Mucosa of descending colon (tissue), 3 donors: ENCODE measurements around the gene SFRP4. TPM values are rescaled to one million over a fixed set of nuclear protein-coding genes. Genes with fewer than 3 reads are reported as not detected.
"Not testable (repeated sequence)": the region's sequence is repeated elsewhere in the genome, so short reads cannot be mapped to it uniquely, and the experiment has no call there.

ENCODE experiments used
- ATAC-seq: fragments of 200-7000 bp; cut with Tn5 transposase; one replicate; pipeline ENCODE4 v1.9.1; 2020; ENCODE audit warnings: mild to moderate bottlenecking, moderate library complexity
- DNase-seq, 3 donors: peaks; one replicate each; pipeline ENCODE4 v3.0.0-alpha.2; 2020
- H3K36me3 ChIP-seq: fragments of 200-600 bp; one replicate; pipeline ENCODE4 v1.8.0; 2021; ENCODE audit warnings: low read depth, mild to moderate bottlenecking
- H3K4me1 ChIP-seq: fragments of 200-600 bp; one replicate; pipeline ENCODE4 v1.8.0; 2021; ENCODE audit warnings: low read depth, mild to moderate bottlenecking
- H3K4me3 ChIP-seq: fragments of 200-600 bp; one replicate; pipeline ENCODE4 v1.8.0; 2021; ENCODE audit warnings: mild to moderate bottlenecking
- H3K9me3 ChIP-seq: fragments of 200-600 bp; one replicate; pipeline ENCODE4 v1.8.0; 2021; ENCODE audit warnings: mild to moderate bottlenecking
- intact Hi-C, 2 donors: fragments of 100-400 bp; cut with DNase I in 1 of 2; cut with micrococcal nuclease in 1 of 2; formaldehyde crosslinking; loops; one replicate each; pipeline versions ENCODE4 v1.11.0 to v1.11.1; 2022; cut with DNase I, micrococcal nuclease
- total RNA-seq, 3 donors: library from RNA; stranded (reverse); fragmentation: NEBNext Ultra II Directional in 2 of 3; extraction: Animal tissue kit (Norgen Biotek cat#: 25700) in 2 of 3; gene quantifications; one replicate each; pipeline versions ENCODE4 v1.2.1 to v1.2.4, GENCODE V29; 2021 to 2023
- TF ChIP-seq, protein P1 (sequence below): fragments of 200-600 bp; IDR thresholded peaks from one replicate; pipeline ENCODE4 v1.8.0; 2022; ENCODE audit warnings: antibody characterized with exemption, mild to moderate bottlenecking
- donor health status: DM: no; HTN: no; CAD: no; lungs with moderate emphysema.
- donor health status: DM: no; HTN: no; CAD: no.
- donor health status: DM: no; HTN: yes; CAD: no.

The SFRP4 gene
- total RNA-seq, 3 donors from 2014 or later = 0.19 to 1.5 (median 0.29) TPM

DNA sequence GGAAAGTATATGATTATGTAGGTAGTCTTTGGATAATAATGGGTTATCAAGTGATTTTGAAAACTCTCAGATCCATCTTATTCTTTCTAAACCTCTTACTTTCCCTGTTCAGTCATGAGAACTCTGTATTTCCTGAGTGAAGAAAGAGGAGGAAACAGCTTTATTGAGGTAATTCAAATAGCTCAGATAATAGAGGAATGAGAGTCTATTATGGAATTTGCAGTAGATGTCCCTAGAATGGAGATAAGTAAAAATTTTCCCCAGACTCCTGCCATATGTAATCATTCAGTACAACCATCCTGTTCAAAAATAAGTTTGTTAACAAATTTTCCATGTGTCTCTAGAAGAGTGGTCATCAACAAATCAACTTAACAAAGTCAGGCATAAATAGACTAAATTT lies 40.2 kb upstream of the SFRP4 start:
- intact Hi-C loops = no loop called here
- Histone ChIP-seq H3K9me3 (no peaks in the 10 kb centered on the region), H3K4me1 (no peaks in the 10 kb centered on the region), H3K36me3 (no peaks in the 10 kb centered on the region), H3K4me3 (no peak overlapping the region)
- TF ChIP-seq, protein P1, sequence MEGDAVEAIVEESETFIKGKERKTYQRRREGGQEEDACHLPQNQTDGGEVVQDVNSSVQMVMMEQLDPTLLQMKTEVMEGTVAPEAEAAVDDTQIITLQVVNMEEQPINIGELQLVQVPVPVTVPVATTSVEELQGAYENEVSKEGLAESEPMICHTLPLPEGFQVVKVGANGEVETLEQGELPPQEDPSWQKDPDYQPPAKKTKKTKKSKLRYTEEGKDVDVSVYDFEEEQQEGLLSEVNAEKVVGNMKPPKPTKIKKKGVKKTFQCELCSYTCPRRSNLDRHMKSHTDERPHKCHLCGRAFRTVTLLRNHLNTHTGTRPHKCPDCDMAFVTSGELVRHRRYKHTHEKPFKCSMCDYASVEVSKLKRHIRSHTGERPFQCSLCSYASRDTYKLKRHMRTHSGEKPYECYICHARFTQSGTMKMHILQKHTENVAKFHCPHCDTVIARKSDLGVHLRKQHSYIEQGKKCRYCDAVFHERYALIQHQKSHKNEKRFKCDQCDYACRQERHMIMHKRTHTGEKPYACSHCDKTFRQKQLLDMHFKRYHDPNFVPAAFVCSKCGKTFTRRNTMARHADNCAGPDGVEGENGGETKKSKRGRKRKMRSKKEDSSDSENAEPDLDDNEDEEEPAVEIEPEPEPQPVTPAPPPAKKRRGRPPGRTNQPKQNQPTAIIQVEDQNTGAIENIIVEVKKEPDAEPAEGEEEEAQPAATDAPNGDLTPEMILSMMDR = no peak
- ATAC-seq = no peak
- DNase-seq = no peak

DNA sequence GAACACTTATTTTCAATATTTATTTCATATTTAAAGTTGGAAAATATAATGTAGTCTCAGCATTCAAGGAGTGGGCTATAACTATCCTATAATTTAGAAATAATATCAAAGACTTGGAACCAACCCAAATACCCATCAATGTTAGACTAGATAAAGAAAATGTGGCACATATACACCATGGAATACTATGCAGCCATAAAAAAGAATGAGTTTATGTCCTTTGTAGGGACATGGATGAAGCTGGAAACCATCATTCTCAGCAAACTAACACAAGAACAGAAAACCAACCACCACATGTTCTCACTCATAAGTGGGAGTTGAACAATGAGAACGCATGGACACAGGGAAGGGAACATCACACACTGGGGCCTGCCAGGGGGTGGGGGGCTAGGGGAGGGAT lies 37.6 kb upstream of the SFRP4 start:
- DNase-seq, H3K4me1 ChIP-seq, ATAC-seq, H3K4me3 ChIP-seq, H3K36me3 ChIP-seq, intact Hi-C loops, H3K9me3 ChIP-seq: not testable (repeated sequence)

DNA sequence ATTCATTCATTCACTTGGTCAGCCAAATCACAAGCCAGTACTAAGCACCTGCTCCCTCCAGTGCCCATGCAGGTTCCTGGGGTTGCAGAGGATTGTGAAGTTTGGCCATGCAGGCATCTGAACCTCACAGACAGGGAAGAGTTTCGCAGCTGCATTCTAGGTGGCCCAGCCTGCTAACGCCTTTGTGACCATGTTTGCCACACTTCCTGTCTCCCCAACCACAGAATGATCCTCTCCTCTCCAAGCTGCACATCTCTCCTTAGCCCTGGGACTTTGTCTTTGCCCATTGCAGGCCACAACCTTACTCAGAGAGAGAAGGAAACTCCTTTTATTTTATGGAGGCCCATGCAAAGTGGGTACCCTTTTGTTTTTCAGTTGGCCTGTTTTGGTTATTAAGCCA lies 35.6 kb upstream of the SFRP4 start:
- intact Hi-C loops = no loop called here
- Histone ChIP-seq H3K4me1 (no peaks in the 10 kb centered on the region), H3K9me3 (no peaks in the 10 kb centered on the region), H3K4me3 (no peak overlapping the region), H3K36me3 (no peaks in the 10 kb centered on the region)
- DNase-seq (no peak), ATAC-seq (no peak)
- TF ChIP-seq, protein P1 = no peak

DNA sequence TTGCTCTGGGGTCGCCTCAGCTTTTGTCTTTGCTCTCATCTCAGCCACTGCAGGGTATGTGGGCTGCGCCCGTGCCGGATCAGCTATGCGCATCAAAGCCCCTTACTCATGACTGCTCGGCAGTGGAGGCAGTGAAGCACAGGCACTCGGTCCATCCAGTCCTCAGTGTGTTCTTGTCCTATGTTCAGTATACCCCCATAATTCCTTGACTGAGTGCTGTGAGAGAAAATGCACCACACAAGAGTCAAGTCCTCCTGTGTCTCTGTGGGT lies 31.3 kb upstream of the SFRP4 start:
- intact Hi-C loops = no loop called here
- Histone ChIP-seq H3K4me1 (peaks cover 6% of the 10 kb centered on the region), H3K36me3 (no peaks in the 10 kb centered on the region), H3K4me3 (no peak overlapping the region), H3K9me3 (no peaks in the 10 kb centered on the region)
- ATAC-seq = no peak
- DNase-seq = no peak
- TF ChIP-seq, protein P1 = no peak

DNA sequence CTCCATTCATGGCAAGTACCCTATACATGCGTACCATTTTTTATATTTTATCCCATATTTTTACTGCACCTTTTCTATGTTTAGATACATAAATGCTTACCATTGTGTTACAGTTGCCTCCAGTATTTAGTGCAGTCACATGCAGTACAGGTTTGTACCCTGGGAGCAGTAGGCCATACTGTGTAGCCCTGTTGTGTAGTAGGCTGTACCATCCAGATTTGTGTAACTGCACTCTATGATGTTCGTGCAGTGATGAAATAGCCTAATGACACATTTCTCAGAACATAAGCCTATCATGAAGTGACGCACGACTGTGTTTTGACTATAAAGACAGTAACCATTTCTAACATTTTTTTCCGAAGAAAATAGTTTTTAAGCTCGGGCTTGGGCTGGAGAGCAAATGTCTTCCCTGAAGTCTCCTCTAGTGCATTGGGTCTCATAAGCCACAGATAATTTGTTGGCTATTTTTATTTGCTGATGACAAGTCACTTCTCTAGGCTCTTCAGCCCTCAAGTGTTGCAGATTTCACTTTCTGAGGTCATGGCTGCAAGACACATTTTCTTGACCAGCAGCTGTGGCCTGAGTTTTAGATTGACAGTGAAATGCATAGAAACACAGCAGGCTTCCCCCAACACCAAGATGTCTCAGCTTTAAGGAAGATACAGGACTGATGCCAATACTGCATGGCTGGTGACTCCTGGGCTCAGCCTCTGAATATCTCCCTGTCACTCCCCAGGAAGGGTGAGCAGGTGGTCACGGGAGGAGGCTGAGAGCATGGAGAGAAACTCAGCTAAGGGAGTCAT lies 30.7 kb upstream of the SFRP4 start:
- peaks cover 6% of the 10 kb centered on the region for H3K4me1 ChIP-seq
- H3K36me3 ChIP-seq = no peaks in the 10 kb centered on the region
- no peak for DNase-seq
- no peak overlapping the region for H3K4me3 ChIP-seq
- no peak for ATAC-seq
- no peaks in the 10 kb centered on the region for H3K9me3 ChIP-seq
- TF ChIP-seq, protein P1 = no peak
- intact Hi-C loops = no loop called here

DNA sequence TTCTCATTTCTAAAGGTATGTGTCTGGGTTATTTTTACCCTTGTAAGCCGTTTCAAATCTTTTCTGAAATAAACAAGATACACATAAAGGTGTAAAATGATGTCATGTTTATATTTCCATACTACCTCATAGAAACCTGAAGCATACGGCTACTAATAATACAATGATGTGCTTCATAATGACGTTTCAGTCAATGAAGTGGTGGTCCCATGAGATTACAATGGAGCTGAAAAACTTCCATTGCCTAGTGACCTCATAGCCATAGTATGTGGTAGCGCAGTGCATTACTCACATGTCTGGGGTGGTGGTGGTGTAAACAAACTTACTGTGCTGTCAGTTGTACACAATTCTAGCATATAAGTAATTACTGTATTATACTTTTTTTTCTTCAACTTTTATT lies 28.7 kb upstream of the SFRP4 start:
- H3K4me1 ChIP-seq = peaks cover 6% of the 10 kb centered on the region
- intact Hi-C loops = no loop called here
- DNase-seq (no peak), ATAC-seq (no peak)
- H3K36me3 ChIP-seq = no peaks in the 10 kb centered on the region
- H3K9me3 ChIP-seq = no peaks in the 10 kb centered on the region
- H3K4me3 ChIP-seq = no peak overlapping the region
- TF ChIP-seq, protein P1 = no peak
